ENCODE measurements around the gene RFESD. TPM values are rescaled to one million over a fixed set of nuclear protein-coding genes. Genes with fewer than 3 reads are reported as not detected.
A peak's percentile ranks its signal among the peaks of the same experiment; 100 is the strongest.

RFESD gene
- total RNA-seq (1 to 10 TPM in 1 of 5 donors, not detected in 4; 2.0 TPM), polyA plus RNA-seq (1 to 10 TPM; 1.7 to 3.2 (median 2.0) TPM)
- long read RNA-seq, donor 1 = 0 reads
- long read RNA-seq, donor 2 = 0 reads
- long read RNA-seq, donor 3 = 0 reads
- long read RNA-seq, donor 4 = 0 reads
- long read RNA-seq, donor 5 = 0 reads
- long read RNA-seq, donor 6 = 0 reads
- long read RNA-seq, donor 7, partial matches to known transcripts = 0 of 3 reads
- long read RNA-seq, donor 7, other reads (novel, unspliced or antisense) = 0 of 3 reads
- long read RNA-seq, donor 8, partial matches to known transcripts = 0 of 1 reads
- long read RNA-seq, donor 8, other reads (novel, unspliced or antisense) = 0 of 1 reads
- long read RNA-seq, donor 9, partial matches to known transcripts = 0 of 3 reads
- long read RNA-seq, donor 9, other reads (novel, unspliced or antisense) = 0 of 3 reads
- long read RNA-seq, donor 10 = 0 reads

GRCh38 chr5:95646569-95647431, at the start of gene RFESD:
Gene RFESD, plus strand, starts transcription at chr5:95646777. Its CDS starts 5,495 bp downstream, at chr5:95652272.
- TF ChIP-seq POLR2AphosphoS5 (IDR thresholded peaks at IDR 0.05) (peak; percentile 97 to 100 (median 99)), POLR2A (IDR thresholded peaks at IDR 0.05) (peak in 2 of 4 donors; percentile 89 to 92), EP300 (IDR thresholded peaks at IDR 0.05) (peak; percentile 99), CTCF (IDR thresholded peaks at IDR 0.05) (peak in 1 of 7 experiments; percentile 21)
- Histone ChIP-seq H3K4me3 (peak within 1 kb of the TSS; percentile 38 to 53 (median 49)), H3K27ac (peak within 1 kb of the TSS; percentile 95 to 99 (median 96)), H3K9me3 (no peaks in the 10 kb centered on the region), H3K36me3 (no peaks in the 10 kb centered on the region), H3K4me1 (peaks cover 17 to 40% (median 28%) of the 10 kb centered on the region in 4 donors), H3K27me3 (no peaks in the 10 kb centered on the region)
- intact Hi-C loops (cut with DNase I; ENCODE audit: low total_unique reads) = loop anchor here (10.0 kb wide), 2 partner anchors 138 to 198 kb away; no protein-coding TSS in a partner anchor
- DNase-seq = peak; percentile 99 to 100
- WGBS, 5 donors = 0 to 2% (median 1%) methylated on average over 30 to 60 of the region's 60 CpGs

GRCh38 chr5:95599252-95599651, 47.3 kb upstream of the RFESD start:
- Histone ChIP-seq H3K27me3 (no peaks in the 10 kb centered on the region), H3K9me3 (no peaks in the 10 kb centered on the region), H3K4me3 (no peak overlapping the region), H3K36me3 (peaks cover 9 to 31% (median 19%) of the 10 kb centered on the region in 4 donors), H3K27ac (no peak overlapping the region), H3K4me1 (no peaks in the 10 kb centered on the region)
- no peak for DNase-seq
- TF ChIP-seq POLR2A (IDR thresholded peaks at IDR 0.05) = no peak
- TF ChIP-seq CTCF (IDR thresholded peaks at IDR 0.05) = no peak
- TF ChIP-seq POLR2AphosphoS5 (IDR thresholded peaks at IDR 0.05) = no peak
- TF ChIP-seq EP300 (IDR thresholded peaks at IDR 0.05) = no peak
- 82 to 90% (median 87%) methylated on average over 1 of the region's 1 CpG for WGBS, 5 donors
- intact Hi-C loops (cut with DNase I; ENCODE audit: low total_unique reads) = no loop called here

- intact Hi-C loops (cut with DNase I; ENCODE audit: low total_unique reads) = no loop called here
- H3K9me3 ChIP-seq = no peaks in the 10 kb centered on the region
- no peak for TF ChIP-seq POLR2AphosphoS5 (IDR thresholded peaks at IDR 0.05)
- no peak for TF ChIP-seq EP300 (IDR thresholded peaks at IDR 0.05)
- no peak for TF ChIP-seq POLR2A (IDR thresholded peaks at IDR 0.05)
- no peak for TF ChIP-seq CTCF (IDR thresholded peaks at IDR 0.05)
- no peak overlapping the region for H3K4me3 ChIP-seq
- DNase-seq = no peak
- WGBS, 5 donors = 77 to 96% (median 89%) methylated on average over 1 of the region's 1 CpG
- H3K27me3 ChIP-seq = no peaks in the 10 kb centered on the region
- no peak overlapping the region for H3K27ac ChIP-seq
- H3K4me1 ChIP-seq = no peaks in the 10 kb centered on the region
- peaks cover 9 to 31% (median 19%) of the 10 kb centered on the region in 4 donors for H3K36me3 ChIP-seq
Measured at GRCh38 chr5:95600557-95600956, 46.0 kb upstream of the RFESD start.

GRCh38 chr5:95605786-95606185, 40.8 kb upstream of the RFESD start:
- TF ChIP-seq CTCF (IDR thresholded peaks at IDR 0.05) (no peak), POLR2A (IDR thresholded peaks at IDR 0.05) (no peak), EP300 (IDR thresholded peaks at IDR 0.05) (no peak), POLR2AphosphoS5 (IDR thresholded peaks at IDR 0.05) (no peak)
- H3K9me3 ChIP-seq = no peaks in the 10 kb centered on the region
- intact Hi-C loops (cut with DNase I; ENCODE audit: low total_unique reads) = no loop called here
- DNase-seq = no peak
- H3K4me3 ChIP-seq = no peak overlapping the region
- H3K27me3 ChIP-seq = no peaks in the 10 kb centered on the region
- no peak overlapping the region for H3K27ac ChIP-seq
- peaks cover 9 to 26% (median 18%) of the 10 kb centered on the region in 4 donors for H3K36me3 ChIP-seq
- no peaks in the 10 kb centered on the region for H3K4me1 ChIP-seq
- WGBS, 5 donors = 96 to 100% (median 98%) methylated on average over 5 of the region's 5 CpGs

All from stomach (tissue), 19 donors.